Mammary epithelial cell (primary cell): ENCODE data around the gene BRAP.

Experiments used
- CTCF ChIP-seq, 2 donors: IDR thresholded peaks in 1 of 2; conservative IDR thresholded peaks in 1 of 2; 2 replicates each; pipeline ENCODE4 v1.5.1; 2011 to 2012; ENCODE audit warnings: inconsistent platforms in 2 of 2, low read length in 2 of 2, mild to moderate bottlenecking in 2 of 2, control low read depth in 1 of 2, low read depth in 1 of 2; ENCODE audit not compliant: insufficient read depth in 1 of 2; ENCODE audit errors: extremely low read depth in 1 of 2
- EZH2 ChIP-seq: IDR thresholded peaks from 2 replicates; pipeline ENCODE4 v1.6.1; 2012; ENCODE audit warnings: low read length, inconsistent platforms, borderline replicate concordance

DNA sequence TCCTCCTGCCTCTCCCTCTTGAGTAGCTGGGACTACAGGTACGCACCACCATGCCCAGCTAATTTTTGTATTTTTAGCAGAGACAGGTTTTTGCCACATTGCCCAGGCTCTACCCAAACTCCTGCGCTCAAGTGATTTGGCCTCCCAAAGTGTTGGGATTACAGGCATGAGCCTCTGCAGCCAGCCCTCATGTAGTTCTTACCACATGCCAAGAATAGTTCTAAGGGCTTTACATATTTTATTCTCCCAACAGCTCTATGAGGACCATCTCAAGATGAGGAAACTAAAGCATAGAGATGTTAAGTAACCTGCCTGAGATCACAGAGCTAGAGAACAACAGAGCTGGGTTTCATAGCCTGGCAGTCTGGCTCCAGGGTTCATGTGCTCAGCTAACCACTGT is 43.0 kb upstream of the BRAP start:
- TF ChIP-seq CTCF (conservative IDR thresholded peaks at IDR 0.05 in 1 of 2, IDR thresholded peaks at IDR 0.05 in 1 of 2; ENCODE audit: extremely low read depth in 1 of 2, insufficient read depth in 1 of 2, low read depth in 1 of 2, low read length in 2 of 2), result no peak
- TF ChIP-seq EZH2, result no peak
